ENCODE measurements around the gene ADGRL3. TPM values are rescaled to one million over a fixed set of nuclear protein-coding genes. Genes with fewer than 3 reads are reported as not detected.

ADGRL3 gene
- total and polyA plus RNA-seq, 7 donors, result under 0.01 to 11.9 (median 5.4) TPM

DNA sequence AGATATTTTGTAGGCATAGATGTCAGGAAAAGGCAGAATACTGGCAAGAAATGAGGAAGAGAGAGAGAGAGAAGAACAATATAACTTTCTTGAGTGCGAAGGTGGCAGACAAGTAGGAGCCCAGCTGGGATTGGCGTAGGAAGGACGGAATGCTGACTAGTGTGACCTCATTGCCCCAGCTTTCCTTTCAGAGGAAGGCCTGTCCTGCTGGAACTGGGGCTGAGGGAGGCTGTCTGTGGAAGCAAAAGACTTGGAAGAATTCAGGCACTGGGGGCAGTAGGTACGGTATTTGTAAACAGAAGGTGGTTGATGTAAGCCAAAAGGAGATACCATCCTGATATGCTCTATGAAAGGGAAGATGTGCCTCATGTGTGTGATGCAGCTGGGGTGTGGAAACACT is 818.4 kb downstream of the ADGRL3 start:
- intact Hi-C loops (cut with DNase I), result no loop called here
- WGBS, 2 donors, result 85 to 92% methylated on average over 4 of the region's 4 CpGs
- Histone ChIP-seq H3K36me3 (no peaks in the 10 kb centered on the region), H3K4me3 (no peak overlapping the region), H3K27ac (no peak overlapping the region), H3K9me3 (no peaks in the 10 kb centered on the region), H3K27me3 (no peaks in the 10 kb centered on the region), H3K4me1 (no peaks in the 10 kb centered on the region)
- TF ChIP-seq POLR2AphosphoS5 (IDR thresholded peaks at IDR 0.05), result no peak
- TF ChIP-seq EP300 (IDR thresholded peaks at IDR 0.05), result no peak
- no peak for TF ChIP-seq POLR2A (IDR thresholded peaks at IDR 0.05)
- TF ChIP-seq, protein P1, sequence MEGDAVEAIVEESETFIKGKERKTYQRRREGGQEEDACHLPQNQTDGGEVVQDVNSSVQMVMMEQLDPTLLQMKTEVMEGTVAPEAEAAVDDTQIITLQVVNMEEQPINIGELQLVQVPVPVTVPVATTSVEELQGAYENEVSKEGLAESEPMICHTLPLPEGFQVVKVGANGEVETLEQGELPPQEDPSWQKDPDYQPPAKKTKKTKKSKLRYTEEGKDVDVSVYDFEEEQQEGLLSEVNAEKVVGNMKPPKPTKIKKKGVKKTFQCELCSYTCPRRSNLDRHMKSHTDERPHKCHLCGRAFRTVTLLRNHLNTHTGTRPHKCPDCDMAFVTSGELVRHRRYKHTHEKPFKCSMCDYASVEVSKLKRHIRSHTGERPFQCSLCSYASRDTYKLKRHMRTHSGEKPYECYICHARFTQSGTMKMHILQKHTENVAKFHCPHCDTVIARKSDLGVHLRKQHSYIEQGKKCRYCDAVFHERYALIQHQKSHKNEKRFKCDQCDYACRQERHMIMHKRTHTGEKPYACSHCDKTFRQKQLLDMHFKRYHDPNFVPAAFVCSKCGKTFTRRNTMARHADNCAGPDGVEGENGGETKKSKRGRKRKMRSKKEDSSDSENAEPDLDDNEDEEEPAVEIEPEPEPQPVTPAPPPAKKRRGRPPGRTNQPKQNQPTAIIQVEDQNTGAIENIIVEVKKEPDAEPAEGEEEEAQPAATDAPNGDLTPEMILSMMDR (IDR thresholded peaks at IDR 0.05), result no peak
- no peak for DNase-seq

DNA sequence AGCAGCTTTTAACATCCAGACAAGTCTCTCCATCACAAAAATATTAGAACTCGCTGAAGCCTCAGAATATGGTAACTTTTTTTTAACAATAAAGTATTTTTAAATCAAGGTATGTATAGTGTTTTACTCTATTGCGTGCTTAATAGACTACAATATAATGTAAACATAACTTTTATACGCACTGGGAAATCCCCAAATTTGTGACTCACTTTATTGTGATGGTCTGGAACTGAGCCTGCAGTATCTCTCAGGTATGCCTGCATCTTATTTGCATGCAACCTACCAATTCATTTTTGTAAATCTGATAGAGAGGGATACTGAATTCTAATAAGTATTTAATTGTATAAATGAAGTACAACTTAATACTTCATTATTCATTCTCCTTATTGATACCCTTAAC is 823.5 kb downstream of the ADGRL3 start:
- intact Hi-C loops (cut with DNase I), result no loop called here
- 55 to 85% methylated on average over 3 of the region's 3 CpGs for WGBS, 2 donors
- Histone ChIP-seq H3K27me3 (no peaks in the 10 kb centered on the region), H3K9me3 (no peaks in the 10 kb centered on the region), H3K4me3 (no peak overlapping the region), H3K27ac (no peak overlapping the region), H3K36me3 (no peaks in the 10 kb centered on the region), H3K4me1 (no peaks in the 10 kb centered on the region)
- DNase-seq, result no peak
- TF ChIP-seq EP300 (IDR thresholded peaks at IDR 0.05) (no peak), POLR2AphosphoS5 (IDR thresholded peaks at IDR 0.05) (no peak)

DNA sequence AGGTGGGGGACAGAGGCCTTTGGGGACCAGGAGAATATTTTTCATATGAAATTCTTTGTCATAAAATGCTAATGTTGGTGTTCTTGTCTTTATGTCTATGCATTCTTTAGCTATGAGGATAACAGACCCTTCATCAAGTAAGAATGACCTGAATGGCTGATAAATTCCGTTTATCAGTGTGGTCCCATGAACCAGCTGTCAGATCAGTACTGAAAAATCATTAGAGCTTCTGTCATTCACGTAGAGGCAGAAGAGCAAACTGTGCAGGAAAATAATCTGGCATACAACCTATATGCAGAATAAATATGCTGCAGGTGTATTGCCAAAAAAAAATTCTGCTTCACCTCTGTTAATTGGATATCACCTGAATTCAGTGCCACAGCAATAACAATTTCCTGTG is 828.6 kb downstream of the ADGRL3 start:
- Histone ChIP-seq H3K4me3 (no peak overlapping the region), H3K9me3 (no peaks in the 10 kb centered on the region)
- WGBS, 2 donors, result 46 to 73% methylated on average over 2 of the region's 2 CpGs

DNA sequence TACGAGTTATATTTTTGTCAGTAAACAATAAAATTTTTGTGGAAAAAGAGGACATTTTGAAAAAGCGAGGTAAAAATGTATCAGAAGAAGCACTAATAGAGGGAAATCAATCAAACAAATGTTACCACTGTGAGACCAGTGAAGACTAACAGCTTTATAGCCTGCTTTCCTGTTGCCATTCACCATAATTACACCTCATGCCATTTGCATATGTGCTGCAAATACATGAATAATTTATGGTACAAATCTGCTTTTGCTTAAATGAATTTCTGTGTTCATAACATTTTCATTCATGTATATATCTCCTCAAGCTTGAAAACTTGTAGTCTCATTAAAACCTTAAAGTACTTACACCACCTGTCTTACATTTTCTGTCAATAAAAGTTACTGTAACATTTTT is 830.8 kb downstream of the ADGRL3 start:
- H3K4me3 ChIP-seq, result no peak overlapping the region

More for the DNA sequence above, 828.6 kb downstream of the ADGRL3 start:
- Histone ChIP-seq H3K27ac (no peak overlapping the region), H3K36me3 (no peaks in the 10 kb centered on the region), H3K27me3 (no peaks in the 10 kb centered on the region), H3K4me1 (no peaks in the 10 kb centered on the region)
- DNase-seq, result no peak
- intact Hi-C loops (cut with DNase I), result no loop called here
- no peak for TF ChIP-seq POLR2A (IDR thresholded peaks at IDR 0.05)
- TF ChIP-seq, protein P1 (IDR thresholded peaks at IDR 0.05), result no peak

DNA sequence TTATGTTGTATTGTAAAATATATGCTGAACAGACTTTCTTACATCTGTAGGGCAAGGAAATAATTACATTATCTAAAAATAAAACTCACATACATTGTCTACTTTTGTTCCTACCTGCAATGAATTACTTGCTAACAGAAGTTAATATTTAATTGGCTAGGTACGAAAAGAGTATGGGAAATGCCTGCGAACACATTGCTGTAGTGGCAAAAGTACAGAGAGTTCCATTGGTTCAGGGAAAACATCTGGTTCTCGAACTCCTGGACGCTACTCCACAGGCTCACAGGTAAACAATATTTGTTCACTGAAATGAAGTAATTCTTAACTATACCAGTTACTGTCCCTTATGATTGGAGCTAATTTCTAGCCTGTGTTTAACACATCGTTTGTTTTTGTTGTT is 837.4 kb downstream of the ADGRL3 start:
- no peaks in the 10 kb centered on the region for H3K9me3 ChIP-seq
- H3K27ac ChIP-seq, result no peak overlapping the region
- intact Hi-C loops (cut with DNase I), result no loop called here
- no peak for DNase-seq
- no peaks in the 10 kb centered on the region for H3K4me1 ChIP-seq
- TF ChIP-seq POLR2AphosphoS5 (IDR thresholded peaks at IDR 0.05) (no peak), POLR2A (IDR thresholded peaks at IDR 0.05) (no peak), EP300 (IDR thresholded peaks at IDR 0.05) (no peak)
- TF ChIP-seq, protein P1 (IDR thresholded peaks at IDR 0.05), result no peak
- H3K27me3 ChIP-seq, result no peaks in the 10 kb centered on the region
- no peak overlapping the region for H3K4me3 ChIP-seq
- WGBS, 2 donors, result 28 to 77% methylated on average over 5 of the region's 5 CpGs
- H3K36me3 ChIP-seq, result no peaks in the 10 kb centered on the region

More for the DNA sequence above, 830.8 kb downstream of the ADGRL3 start:
- TF ChIP-seq POLR2AphosphoS5 (IDR thresholded peaks at IDR 0.05) (no peak), EP300 (IDR thresholded peaks at IDR 0.05) (no peak), POLR2A (IDR thresholded peaks at IDR 0.05) (no peak)
- Histone ChIP-seq H3K9me3 (no peaks in the 10 kb centered on the region), H3K36me3 (no peaks in the 10 kb centered on the region), H3K27ac (no peak overlapping the region), H3K4me1 (no peaks in the 10 kb centered on the region), H3K27me3 (no peaks in the 10 kb centered on the region)
- 59 to 67% methylated on average over 2 of the region's 2 CpGs for WGBS, 2 donors
- intact Hi-C loops (cut with DNase I), result no loop called here
- DNase-seq, result no peak

DNA sequence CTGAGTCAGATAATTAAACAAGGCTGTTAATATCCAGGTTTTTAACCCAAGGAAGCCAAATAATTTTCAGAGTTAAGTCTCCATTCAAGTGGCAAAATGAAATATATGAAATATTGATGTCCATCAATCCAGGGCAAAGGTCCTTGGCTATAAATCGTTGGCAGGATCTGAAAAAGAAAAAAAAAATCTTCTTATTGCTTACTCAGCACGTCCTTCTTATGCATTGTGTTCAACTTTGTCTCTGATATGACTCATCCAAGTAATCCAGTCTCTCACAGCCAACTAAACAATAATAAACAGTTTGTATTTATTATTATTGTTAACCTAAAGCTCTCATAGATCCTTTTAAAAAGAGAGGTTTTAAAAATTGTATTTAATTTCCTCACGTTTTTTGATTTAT is 851.2 kb downstream of the ADGRL3 start:
- DNase-seq, result no peak
- H3K4me3 ChIP-seq, result no peak overlapping the region
- TF ChIP-seq POLR2A (IDR thresholded peaks at IDR 0.05) (no peak), POLR2AphosphoS5 (IDR thresholded peaks at IDR 0.05) (no peak), EP300 (IDR thresholded peaks at IDR 0.05) (no peak)
- TF ChIP-seq, protein P1 (IDR thresholded peaks at IDR 0.05), result no peak
- H3K9me3 ChIP-seq, result no peaks in the 10 kb centered on the region
- intact Hi-C loops (cut with DNase I), result no loop called here
- H3K4me1 ChIP-seq, result no peaks in the 10 kb centered on the region
- H3K27ac ChIP-seq, result no peak overlapping the region
- H3K27me3 ChIP-seq, result no peaks in the 10 kb centered on the region
- 24 to 56% methylated on average over 3 of the region's 3 CpGs for WGBS, 2 donors
- no peaks in the 10 kb centered on the region for H3K36me3 ChIP-seq
